ENCODE measurements around the gene KCNIP4. TPM values are rescaled to one million over a fixed set of nuclear protein-coding genes. Genes with fewer than 3 reads are reported as not detected.

Gene KCNIP4
- total and polyA plus RNA-seq, 2 experiments from 2014 or later: 0.14 to 0.63 TPM

DNA sequence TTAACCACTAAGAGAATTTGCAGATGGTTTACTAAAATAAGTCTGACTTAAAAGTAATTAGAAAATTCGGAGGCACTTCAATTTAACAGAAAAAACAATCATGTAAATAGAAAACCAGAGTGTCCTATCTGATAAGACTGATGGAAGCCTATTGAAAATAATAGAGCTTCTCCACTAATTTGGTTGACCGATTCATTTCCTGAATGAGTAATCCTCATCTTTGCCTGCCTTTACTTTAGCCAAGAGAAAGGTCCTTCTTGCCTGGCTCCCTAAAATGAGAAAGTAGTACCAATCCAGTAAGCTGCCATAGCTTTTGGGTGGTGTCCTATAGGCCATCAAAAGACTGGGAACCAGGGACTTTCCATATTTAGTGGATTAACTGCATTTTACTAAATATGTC lies 48.4 kb downstream of the KCNIP4 start (continued):
- TF ChIP-seq, protein P1, sequence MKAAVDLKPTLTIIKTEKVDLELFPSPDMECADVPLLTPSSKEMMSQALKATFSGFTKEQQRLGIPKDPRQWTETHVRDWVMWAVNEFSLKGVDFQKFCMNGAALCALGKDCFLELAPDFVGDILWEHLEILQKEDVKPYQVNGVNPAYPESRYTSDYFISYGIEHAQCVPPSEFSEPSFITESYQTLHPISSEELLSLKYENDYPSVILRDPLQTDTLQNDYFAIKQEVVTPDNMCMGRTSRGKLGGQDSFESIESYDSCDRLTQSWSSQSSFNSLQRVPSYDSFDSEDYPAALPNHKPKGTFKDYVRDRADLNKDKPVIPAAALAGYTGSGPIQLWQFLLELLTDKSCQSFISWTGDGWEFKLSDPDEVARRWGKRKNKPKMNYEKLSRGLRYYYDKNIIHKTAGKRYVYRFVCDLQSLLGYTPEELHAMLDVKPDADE (IDR thresholded peaks at IDR 0.05): no peak
- TF ChIP-seq EZH2phosphoT487 (IDR thresholded peaks at IDR 0.05; ENCODE audit: unreplicated experiment) (no peak), POLR2AphosphoS5 (IDR thresholded peaks at IDR 0.05; ENCODE audit: low read depth) (no peak), NANOG (IDR thresholded peaks at IDR 0.05; ENCODE audit: borderline replicate concordance) (no peak), ZNF331 (CRISPR knock-in tag; IDR thresholded peaks at IDR 0.05; ENCODE audit: low read depth) (no peak), EZH2 (IDR thresholded peaks at IDR 0.05; ENCODE audit: low read depth, unreplicated experiment) (no peak), ZNF114 (CRISPR knock-in tag; IDR thresholded peaks at IDR 0.05) (no peak)
- TF ChIP-seq, protein P2, sequence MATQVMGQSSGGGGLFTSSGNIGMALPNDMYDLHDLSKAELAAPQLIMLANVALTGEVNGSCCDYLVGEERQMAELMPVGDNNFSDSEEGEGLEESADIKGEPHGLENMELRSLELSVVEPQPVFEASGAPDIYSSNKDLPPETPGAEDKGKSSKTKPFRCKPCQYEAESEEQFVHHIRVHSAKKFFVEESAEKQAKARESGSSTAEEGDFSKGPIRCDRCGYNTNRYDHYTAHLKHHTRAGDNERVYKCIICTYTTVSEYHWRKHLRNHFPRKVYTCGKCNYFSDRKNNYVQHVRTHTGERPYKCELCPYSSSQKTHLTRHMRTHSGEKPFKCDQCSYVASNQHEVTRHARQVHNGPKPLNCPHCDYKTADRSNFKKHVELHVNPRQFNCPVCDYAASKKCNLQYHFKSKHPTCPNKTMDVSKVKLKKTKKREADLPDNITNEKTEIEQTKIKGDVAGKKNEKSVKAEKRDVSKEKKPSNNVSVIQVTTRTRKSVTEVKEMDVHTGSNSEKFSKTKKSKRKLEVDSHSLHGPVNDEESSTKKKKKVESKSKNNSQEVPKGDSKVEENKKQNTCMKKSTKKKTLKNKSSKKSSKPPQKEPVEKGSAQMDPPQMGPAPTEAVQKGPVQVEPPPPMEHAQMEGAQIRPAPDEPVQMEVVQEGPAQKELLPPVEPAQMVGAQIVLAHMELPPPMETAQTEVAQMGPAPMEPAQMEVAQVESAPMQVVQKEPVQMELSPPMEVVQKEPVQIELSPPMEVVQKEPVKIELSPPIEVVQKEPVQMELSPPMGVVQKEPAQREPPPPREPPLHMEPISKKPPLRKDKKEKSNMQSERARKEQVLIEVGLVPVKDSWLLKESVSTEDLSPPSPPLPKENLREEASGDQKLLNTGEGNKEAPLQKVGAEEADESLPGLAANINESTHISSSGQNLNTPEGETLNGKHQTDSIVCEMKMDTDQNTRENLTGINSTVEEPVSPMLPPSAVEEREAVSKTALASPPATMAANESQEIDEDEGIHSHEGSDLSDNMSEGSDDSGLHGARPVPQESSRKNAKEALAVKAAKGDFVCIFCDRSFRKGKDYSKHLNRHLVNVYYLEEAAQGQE (IDR thresholded peaks at IDR 0.05; ENCODE audit: unreplicated experiment): no peak
- TF ChIP-seq, protein P3, sequence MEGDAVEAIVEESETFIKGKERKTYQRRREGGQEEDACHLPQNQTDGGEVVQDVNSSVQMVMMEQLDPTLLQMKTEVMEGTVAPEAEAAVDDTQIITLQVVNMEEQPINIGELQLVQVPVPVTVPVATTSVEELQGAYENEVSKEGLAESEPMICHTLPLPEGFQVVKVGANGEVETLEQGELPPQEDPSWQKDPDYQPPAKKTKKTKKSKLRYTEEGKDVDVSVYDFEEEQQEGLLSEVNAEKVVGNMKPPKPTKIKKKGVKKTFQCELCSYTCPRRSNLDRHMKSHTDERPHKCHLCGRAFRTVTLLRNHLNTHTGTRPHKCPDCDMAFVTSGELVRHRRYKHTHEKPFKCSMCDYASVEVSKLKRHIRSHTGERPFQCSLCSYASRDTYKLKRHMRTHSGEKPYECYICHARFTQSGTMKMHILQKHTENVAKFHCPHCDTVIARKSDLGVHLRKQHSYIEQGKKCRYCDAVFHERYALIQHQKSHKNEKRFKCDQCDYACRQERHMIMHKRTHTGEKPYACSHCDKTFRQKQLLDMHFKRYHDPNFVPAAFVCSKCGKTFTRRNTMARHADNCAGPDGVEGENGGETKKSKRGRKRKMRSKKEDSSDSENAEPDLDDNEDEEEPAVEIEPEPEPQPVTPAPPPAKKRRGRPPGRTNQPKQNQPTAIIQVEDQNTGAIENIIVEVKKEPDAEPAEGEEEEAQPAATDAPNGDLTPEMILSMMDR (conservative IDR thresholded peaks at IDR 0.05; ENCODE audit: low read depth in 2 of 2): no peak

DNA sequence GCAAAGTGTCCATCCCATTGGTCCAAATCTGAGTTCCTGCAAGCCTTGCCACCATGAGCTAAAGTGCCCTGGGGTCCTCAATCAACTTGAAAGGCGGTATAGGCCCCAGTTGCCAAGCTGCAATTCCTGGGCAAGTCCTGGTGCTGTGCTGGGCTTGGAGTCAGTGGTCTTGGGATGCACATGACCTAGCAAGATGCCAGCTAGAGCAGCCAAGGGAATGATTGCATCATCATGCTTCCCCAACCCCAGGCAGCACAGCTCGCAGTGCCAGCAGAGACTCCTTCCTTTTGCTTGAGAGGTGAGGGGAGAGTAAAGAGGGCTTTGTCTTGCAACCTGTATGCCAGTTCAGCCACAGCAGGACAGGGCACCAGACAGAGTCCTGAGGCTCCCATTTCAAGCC lies 50.5 kb downstream of the KCNIP4 start:
- no peaks in the 10 kb centered on the region for H3K27me3 Mint-ChIP-seq (ENCODE audit: insufficient read depth, low read depth, poor library complexity)
- ATAC-seq (no peak), DNase-seq (ENCODE audit: low spot score) (no peak)
- TF ChIP-seq, protein P4, sequence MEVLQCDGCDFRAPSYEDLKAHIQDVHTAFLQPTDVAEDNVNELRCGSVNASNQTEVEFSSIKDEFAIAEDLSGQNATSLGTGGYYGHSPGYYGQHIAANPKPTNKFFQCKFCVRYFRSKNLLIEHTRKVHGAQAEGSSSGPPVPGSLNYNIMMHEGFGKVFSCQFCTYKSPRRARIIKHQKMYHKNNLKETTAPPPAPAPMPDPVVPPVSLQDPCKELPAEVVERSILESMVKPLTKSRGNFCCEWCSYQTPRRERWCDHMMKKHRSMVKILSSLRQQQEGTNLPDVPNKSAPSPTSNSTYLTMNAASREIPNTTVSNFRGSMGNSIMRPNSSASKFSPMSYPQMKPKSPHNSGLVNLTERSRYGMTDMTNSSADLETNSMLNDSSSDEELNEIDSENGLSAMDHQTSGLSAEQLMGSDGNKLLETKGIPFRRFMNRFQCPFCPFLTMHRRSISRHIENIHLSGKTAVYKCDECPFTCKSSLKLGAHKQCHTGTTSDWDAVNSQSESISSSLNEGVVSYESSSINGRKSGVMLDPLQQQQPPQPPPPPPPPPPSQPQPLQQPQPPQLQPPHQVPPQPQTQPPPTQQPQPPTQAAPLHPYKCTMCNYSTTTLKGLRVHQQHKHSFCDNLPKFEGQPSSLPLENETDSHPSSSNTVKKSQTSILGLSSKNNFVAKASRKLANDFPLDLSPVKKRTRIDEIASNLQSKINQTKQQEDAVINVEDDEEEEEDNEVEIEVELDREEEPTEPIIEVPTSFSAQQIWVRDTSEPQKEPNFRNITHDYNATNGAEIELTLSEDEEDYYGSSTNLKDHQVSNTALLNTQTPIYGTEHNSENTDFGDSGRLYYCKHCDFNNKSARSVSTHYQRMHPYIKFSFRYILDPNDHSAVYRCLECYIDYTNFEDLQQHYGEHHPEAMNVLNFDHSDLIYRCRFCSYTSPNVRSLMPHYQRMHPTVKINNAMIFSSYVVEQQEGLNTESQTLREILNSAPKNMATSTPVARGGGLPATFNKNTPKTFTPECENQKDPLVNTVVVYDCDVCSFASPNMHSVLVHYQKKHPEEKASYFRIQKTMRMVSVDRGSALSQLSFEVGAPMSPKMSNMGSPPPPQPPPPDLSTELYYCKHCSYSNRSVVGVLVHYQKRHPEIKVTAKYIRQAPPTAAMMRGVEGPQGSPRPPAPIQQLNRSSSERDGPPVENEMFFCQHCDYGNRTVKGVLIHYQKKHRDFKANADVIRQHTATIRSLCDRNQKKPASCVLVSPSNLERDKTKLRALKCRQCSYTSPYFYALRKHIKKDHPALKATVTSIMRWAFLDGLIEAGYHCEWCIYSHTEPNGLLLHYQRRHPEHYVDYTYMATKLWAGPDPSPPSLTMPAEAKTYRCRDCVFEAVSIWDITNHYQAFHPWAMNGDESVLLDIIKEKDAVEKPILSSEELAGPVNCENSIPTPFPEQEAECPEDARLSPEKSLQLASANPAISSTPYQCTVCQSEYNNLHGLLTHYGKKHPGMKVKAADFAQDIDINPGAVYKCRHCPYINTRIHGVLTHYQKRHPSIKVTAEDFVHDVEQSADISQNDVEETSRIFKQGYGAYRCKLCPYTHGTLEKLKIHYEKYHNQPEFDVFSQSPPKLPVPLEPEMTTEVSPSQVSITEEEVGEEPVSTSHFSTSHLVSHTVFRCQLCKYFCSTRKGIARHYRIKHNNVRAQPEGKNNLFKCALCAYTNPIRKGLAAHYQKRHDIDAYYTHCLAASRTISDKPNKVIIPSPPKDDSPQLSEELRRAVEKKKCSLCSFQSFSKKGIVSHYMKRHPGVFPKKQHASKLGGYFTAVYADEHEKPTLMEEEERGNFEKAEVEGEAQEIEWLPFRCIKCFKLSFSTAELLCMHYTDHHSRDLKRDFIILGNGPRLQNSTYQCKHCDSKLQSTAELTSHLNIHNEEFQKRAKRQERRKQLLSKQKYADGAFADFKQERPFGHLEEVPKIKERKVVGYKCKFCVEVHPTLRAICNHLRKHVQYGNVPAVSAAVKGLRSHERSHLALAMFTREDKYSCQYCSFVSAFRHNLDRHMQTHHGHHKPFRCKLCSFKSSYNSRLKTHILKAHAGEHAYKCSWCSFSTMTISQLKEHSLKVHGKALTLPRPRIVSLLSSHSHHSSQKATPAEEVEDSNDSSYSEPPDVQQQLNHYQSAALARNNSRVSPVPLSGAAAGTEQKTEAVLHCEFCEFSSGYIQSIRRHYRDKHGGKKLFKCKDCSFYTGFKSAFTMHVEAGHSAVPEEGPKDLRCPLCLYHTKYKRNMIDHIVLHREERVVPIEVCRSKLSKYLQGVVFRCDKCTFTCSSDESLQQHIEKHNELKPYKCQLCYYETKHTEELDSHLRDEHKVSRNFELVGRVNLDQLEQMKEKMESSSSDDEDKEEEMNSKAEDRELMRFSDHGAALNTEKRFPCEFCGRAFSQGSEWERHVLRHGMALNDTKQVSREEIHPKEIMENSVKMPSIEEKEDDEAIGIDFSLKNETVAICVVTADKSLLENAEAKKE (CRISPR knock-in tag; IDR thresholded peaks at IDR 0.05): no peak
- TF ChIP-seq, protein P3 (conservative IDR thresholded peaks at IDR 0.05; ENCODE audit: low read depth in 2 of 2): no peak
- Histone ChIP-seq H3F3A (replicated peaks; ENCODE audit: low read depth) (no peaks in the 10 kb centered on the region), H3K27ac (ENCODE audit: low read depth) (no peak overlapping the region), H3K4me3 (no peak overlapping the region), H3K27me3 (ENCODE audit: insufficient read depth) (no peaks in the 10 kb centered on the region), H3K4me1 (ENCODE audit: insufficient read depth) (no peaks in the 10 kb centered on the region), H3K9me2 (ENCODE audit: insufficient read depth) (no peaks in the 10 kb centered on the region; the same call in 1 of the 2 replicates), H3K36me3 (ENCODE audit: insufficient read depth) (no peaks in the 10 kb centered on the region), H4K20me1 (replicated peaks; ENCODE audit: insufficient read depth) (no peaks in the 10 kb centered on the region), H2AFZ (no peak overlapping the region), H3K4me2 (no peak overlapping the region), H3K79me2 (replicated peaks; ENCODE audit: insufficient read depth) (no peaks in the 10 kb centered on the region)
- H3K27ac Mint-ChIP-seq: no peak overlapping the region
- no peaks in the 10 kb centered on the region for H3K36me3 Mint-ChIP-seq (ENCODE audit: low read depth)
- 0 out of 3 replicates have a peak, but pooled peaks cover 3% of the 10 kb centered on the region for H3K4me1 Mint-ChIP-seq
- no peak overlapping the region for H3K4me3 Mint-ChIP-seq
- H3K9me3 Mint-ChIP-seq: peaks cover 4% of the 10 kb centered on the region; the same call in 1 of the 3 replicates
